Fibroblast of lung (primary cell): ENCODE data around the gene CIB4. TPM values are rescaled to one million over a fixed set of nuclear protein-coding genes. Genes with fewer than 3 reads are reported as not detected.

ENCODE experiments used
- DNase-seq, 2 donors: peaks; one replicate each; pipeline versions ENCODE4 v3.0.0 to v3.0.0-alpha.2; 2010; ENCODE audit warnings: low read depth in 2 of 2
- H2AFZ ChIP-seq: 2 replicates; pipeline ENCODE4 v1.5.1; 2012; ENCODE audit warnings: low read length, control low read depth, inconsistent platforms
- H3K27ac ChIP-seq: 2 replicates; pipeline ENCODE4 v1.5.1; 2011; ENCODE audit warnings: low read length, control low read depth; ENCODE audit not compliant: insufficient read depth
- H3K27me3 ChIP-seq: 2 replicates; pipeline ENCODE4 v1.5.1; 2011; ENCODE audit warnings: mild to moderate bottlenecking, low read length; ENCODE audit not compliant: control insufficient read depth, insufficient read depth
- H3K36me3 ChIP-seq: 2 replicates; pipeline ENCODE4 v1.5.1; 2011; ENCODE audit warnings: low read length; ENCODE audit not compliant: control insufficient read depth, insufficient read depth
- H3K4me1 ChIP-seq: 2 replicates; pipeline ENCODE4 v1.5.1; 2011; ENCODE audit warnings: low read length; ENCODE audit not compliant: control insufficient read depth, insufficient read depth; ENCODE audit errors: extremely low read depth
- H3K4me2 ChIP-seq: 2 replicates; pipeline ENCODE4 v1.5.1; 2011; ENCODE audit warnings: low read length, control low read depth; ENCODE audit not compliant: insufficient read depth; ENCODE audit errors: extremely low read depth
- H3K4me3 ChIP-seq, 4 experiments: fragments of 200-600 bp in 1 of 4; sonication (generic) in 1 of 4; replicated peaks in 1 of 4; 2 replicates each; pipeline ENCODE4 v1.5.1; 2011 to 2016; ENCODE audit warnings: low read length in 4 of 4, low read depth in 3 of 4, mild to moderate bottlenecking in 3 of 4, control low read depth in 2 of 4, inconsistent platforms in 1 of 4, mixed read lengths in 1 of 4; ENCODE audit not compliant: insufficient read depth in 1 of 4; ENCODE audit errors: control extremely low read depth in 1 of 4
- H3K79me2 ChIP-seq: 2 replicates; pipeline ENCODE4 v1.5.1; 2012; ENCODE audit warnings: mild to moderate bottlenecking, low read length, inconsistent platforms; ENCODE audit not compliant: control insufficient read depth, insufficient read depth
- H3K9ac ChIP-seq: 2 replicates; pipeline ENCODE4 v1.5.1; 2011; ENCODE audit warnings: mild to moderate bottlenecking, low read length, control low read depth; ENCODE audit not compliant: insufficient read depth
- H3K9me3 ChIP-seq: 2 replicates; pipeline ENCODE4 v1.5.1; 2012; ENCODE audit warnings: low read depth, low read length; ENCODE audit not compliant: control insufficient read depth, insufficient read depth
- H4K20me1 ChIP-seq: 2 replicates; pipeline ENCODE4 v1.5.1; 2011; ENCODE audit warnings: low read length; ENCODE audit not compliant: control insufficient read depth, insufficient read depth; ENCODE audit errors: extremely low read depth
- CTCF ChIP-seq, 2 donors: IDR thresholded peaks in 1 of 2; conservative IDR thresholded peaks in 1 of 2; 1 replicate in 1 of 2; 2 replicates in 1 of 2; pipeline ENCODE4 v1.5.1; 2011 to 2012; ENCODE audit warnings: low read length in 2 of 2, control low read depth in 1 of 2, inconsistent platforms in 1 of 2, low read depth in 1 of 2, mild to moderate bottlenecking in 1 of 2
- EZH2 ChIP-seq: IDR thresholded peaks from 2 replicates; pipeline ENCODE4 v1.5.1; 2012; ENCODE audit warnings: low read length, control low read depth, mild to moderate bottlenecking; ENCODE audit errors: missing control alignments
- polyA plus RNA-seq, 2 donors: library from polyadenylated mRNA; depleted of rRNA in 1 of 2; stranded (reverse) in 1 of 2; unstranded in 1 of 2; fragments of >200 nt; gene quantifications; 2 replicates each; pipeline ENCODE4 v1.2.1, GENCODE V29; 2011 to 2012; ENCODE audit warnings: missing spikeins in 1 of 2
- total RNA-seq: library from RNA; depleted of rRNA; stranded (reverse); fragments of >200 nt; gene quantifications from 2 replicates; pipeline ENCODE4 v1.2.1, GENCODE V29; 2014

The CIB4 gene
- total and polyA plus RNA-seq, 2 donors (not counting 1 experiment from before 2014, with no cell fraction given), result not detected

- H4K20me1 ChIP-seq, result no peaks in the 10 kb centered on the region
- H3K36me3 ChIP-seq, result no peaks in the 10 kb centered on the region
- TF ChIP-seq CTCF (conservative IDR thresholded peaks at IDR 0.05 in 1 of 2, IDR thresholded peaks at IDR 0.05 in 1 of 2; ENCODE audit: low read depth in 1 of 2, low read length in 2 of 2) (no peak), EZH2 (no peak)
- H3K79me2 ChIP-seq, result no peaks in the 10 kb centered on the region
- H3K4me3 ChIP-seq, result no peak overlapping the region
- H2AFZ ChIP-seq, result no peak overlapping the region
- no peak overlapping the region for H3K9ac ChIP-seq
- H3K27ac ChIP-seq, result no peak overlapping the region
- no peaks in the 10 kb centered on the region for H3K4me1 ChIP-seq
- H3K9me3 ChIP-seq, result no peaks in the 10 kb centered on the region
- DNase-seq, result no peak
- H3K27me3 ChIP-seq, result no peaks in the 10 kb centered on the region
- no peak overlapping the region for H3K4me2 ChIP-seq
These were observed 45.0 kb upstream of the CIB4 start for GRCh38 chr2:26685989-26686839.

GRCh38 chr2:26685341-26685740, 44.2 kb upstream of the CIB4 start:
- Histone ChIP-seq H2AFZ (no peak overlapping the region), H3K27me3 (peaks cover 4% of the 10 kb centered on the region), H3K79me2 (no peaks in the 10 kb centered on the region), H4K20me1 (no peaks in the 10 kb centered on the region), H3K4me3 (no peak overlapping the region), H3K4me2 (no peak overlapping the region), H3K36me3 (no peaks in the 10 kb centered on the region), H3K9ac (no peak overlapping the region), H3K9me3 (no peaks in the 10 kb centered on the region), H3K4me1 (no peaks in the 10 kb centered on the region), H3K27ac (no peak overlapping the region)
- TF ChIP-seq EZH2, result no peak
- TF ChIP-seq CTCF (conservative IDR thresholded peaks at IDR 0.05 in 1 of 2, IDR thresholded peaks at IDR 0.05 in 1 of 2; ENCODE audit: low read depth in 1 of 2, low read length in 2 of 2), result no peak
- no peak for DNase-seq

GRCh38 chr2:26683583-26683982, 42.4 kb upstream of the CIB4 start:
- H3K36me3 ChIP-seq, result no peaks in the 10 kb centered on the region
- no peaks in the 10 kb centered on the region for H3K9me3 ChIP-seq
- H3K27ac ChIP-seq, result no peak overlapping the region
- no peaks in the 10 kb centered on the region for H4K20me1 ChIP-seq
- H2AFZ ChIP-seq, result no peak overlapping the region
- DNase-seq, result no peak
- H3K9ac ChIP-seq, result no peak overlapping the region
- TF ChIP-seq CTCF (conservative IDR thresholded peaks at IDR 0.05 in 1 of 2, IDR thresholded peaks at IDR 0.05 in 1 of 2; ENCODE audit: low read depth in 1 of 2, low read length in 2 of 2), result no peak
- H3K4me3 ChIP-seq, result no peak overlapping the region
- H3K27me3 ChIP-seq, result peaks cover 7% of the 10 kb centered on the region
- H3K79me2 ChIP-seq, result no peaks in the 10 kb centered on the region
- H3K4me2 ChIP-seq, result no peak overlapping the region
- no peaks in the 10 kb centered on the region for H3K4me1 ChIP-seq
